ENCODE data around the gene MED27.

MED27 gene

DNA sequence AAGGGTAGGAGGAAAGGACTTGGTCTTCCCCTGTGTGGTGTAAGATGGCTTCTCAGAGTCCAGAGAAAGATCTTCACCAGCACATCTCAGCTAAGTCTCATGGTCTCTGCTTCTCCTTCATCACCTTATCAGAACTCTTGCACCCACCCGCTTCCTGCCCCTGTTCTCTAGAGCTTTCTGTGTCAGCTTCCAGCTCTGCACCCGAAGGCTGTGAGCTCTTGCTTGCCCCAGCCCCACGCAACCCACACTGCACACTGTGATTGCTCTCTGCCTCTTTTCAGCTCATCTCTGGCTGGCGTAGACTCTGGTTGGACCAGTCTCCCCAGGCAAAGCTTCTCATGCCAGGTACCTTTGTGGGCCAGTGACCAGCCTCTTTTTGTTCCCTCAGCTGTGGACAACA is 246.6 kb downstream of the MED27 start:
- no peak for DNase-seq (ENCODE audit: low read depth, low spot score)
- TF ChIP-seq ZNF274 (IDR thresholded peaks at IDR 0.05; ENCODE audit: low read depth, low read length): no peak
- no peak for TF ChIP-seq YY1 (IDR thresholded peaks at IDR 0.05; ENCODE audit: insufficient read depth, insufficient read length)
- no peak for TF ChIP-seq SUZ12 (IDR thresholded peaks at IDR 0.05; ENCODE audit: extremely low read depth, insufficient read depth, insufficient read length)
- H3K36me3 ChIP-seq (ENCODE audit: insufficient read depth, insufficient read length, low read length): no peaks in the 10 kb centered on the region
- no peak overlapping the region for H3K4me3 ChIP-seq (ENCODE audit: insufficient read length, low read depth)
- no peak overlapping the region for H3K9ac ChIP-seq (ENCODE audit: insufficient read length, low read depth)
- peaks cover 4% of the 10 kb centered on the region for H3K27me3 ChIP-seq (ENCODE audit: insufficient read depth, insufficient read length)
- peaks cover 14% of the 10 kb centered on the region for H3K9me3 ChIP-seq (ENCODE audit: insufficient read depth, low read length)
- H3K4me1 ChIP-seq (ENCODE audit: insufficient read depth, insufficient read length): peaks cover 7% of the 10 kb centered on the region

DNA sequence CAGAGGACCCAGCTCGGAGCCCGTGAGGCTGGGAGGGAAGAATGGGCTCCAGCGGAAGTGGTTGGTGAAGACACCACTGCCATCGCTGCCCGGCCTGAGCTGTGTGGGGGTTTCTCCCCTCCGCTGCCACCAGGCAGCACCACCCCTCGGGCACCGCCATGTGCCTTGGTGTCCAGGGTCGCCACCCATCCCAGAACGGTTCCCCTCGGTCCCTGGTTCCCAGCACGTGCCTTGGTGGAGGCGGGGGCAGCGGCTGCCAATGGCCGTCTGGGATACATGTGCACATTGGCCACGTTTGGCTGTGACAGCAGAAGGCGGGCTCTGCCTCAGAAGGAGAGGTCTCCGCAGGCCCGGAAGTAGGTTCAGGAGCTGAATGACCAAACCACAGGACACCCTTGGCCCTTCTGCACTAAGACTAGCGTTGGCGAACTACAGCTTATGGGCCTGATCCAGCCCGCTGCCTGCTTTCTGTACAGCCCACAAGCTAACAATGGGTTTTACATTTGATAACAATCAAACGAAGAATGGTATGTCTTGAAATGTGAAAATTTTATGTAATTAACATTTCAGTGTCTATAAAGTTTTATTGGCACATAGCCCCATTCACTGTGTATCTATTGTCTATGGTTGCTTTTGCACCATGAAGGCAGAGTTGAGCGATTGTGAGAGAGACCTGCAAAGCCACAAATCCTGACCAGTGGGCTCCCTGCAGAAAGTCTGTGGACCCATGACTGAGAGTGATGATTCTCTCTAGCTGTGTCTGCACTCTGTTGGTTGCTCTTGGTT is 248.1 kb downstream of the MED27 start:
- no peak overlapping the region for H3K4me3 ChIP-seq (ENCODE audit: insufficient read length, low read depth)
- H3K36me3 ChIP-seq (ENCODE audit: insufficient read depth, insufficient read length, low read length): no peaks in the 10 kb centered on the region
- H3K4me1 ChIP-seq (ENCODE audit: insufficient read depth, insufficient read length): peaks cover 4% of the 10 kb centered on the region
- no peak for DNase-seq (ENCODE audit: low read depth, low spot score)
- no peak overlapping the region for H3K9ac ChIP-seq (ENCODE audit: insufficient read length, low read depth)
- no peak for TF ChIP-seq SUZ12 (IDR thresholded peaks at IDR 0.05; ENCODE audit: extremely low read depth, insufficient read depth, insufficient read length)
- no peak for TF ChIP-seq YY1 (IDR thresholded peaks at IDR 0.05; ENCODE audit: insufficient read depth, insufficient read length)
- TF ChIP-seq ZNF274 (IDR thresholded peaks at IDR 0.05; ENCODE audit: low read depth, low read length): no peak
- peaks cover 14% of the 10 kb centered on the region for H3K9me3 ChIP-seq (ENCODE audit: insufficient read depth, low read length)
- peaks cover 4% of the 10 kb centered on the region for H3K27me3 ChIP-seq (ENCODE audit: insufficient read depth, insufficient read length)

DNA sequence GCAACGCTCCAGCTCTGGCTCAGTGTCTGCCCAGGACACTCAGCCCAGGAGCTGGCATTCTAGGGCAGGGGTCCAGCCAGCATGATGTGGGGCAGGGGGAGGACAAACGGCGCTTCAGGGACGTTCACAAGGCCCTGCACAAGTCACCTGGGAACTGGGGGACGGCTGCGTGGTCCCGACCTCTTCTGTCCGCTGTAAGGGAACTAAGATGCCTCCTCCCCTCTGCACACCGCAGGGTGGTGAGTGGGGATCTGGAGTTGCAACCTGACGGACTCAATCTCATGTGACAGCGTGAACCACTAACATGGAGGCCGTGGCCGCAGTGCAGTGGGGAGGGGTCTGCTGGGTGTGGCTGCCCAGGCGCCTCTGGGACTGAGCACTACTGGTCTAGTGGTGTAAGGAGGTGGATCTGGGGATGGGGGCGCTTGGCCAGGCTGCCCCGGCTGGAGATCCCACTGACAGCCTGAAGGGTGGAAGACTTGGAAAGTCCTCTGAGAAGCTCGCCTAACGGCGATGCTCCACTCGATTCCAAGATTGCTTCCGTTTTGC is 251.8 kb downstream of the MED27 start:
- no peak for TF ChIP-seq ZNF274 (IDR thresholded peaks at IDR 0.05; ENCODE audit: low read depth, low read length)
- TF ChIP-seq YY1 (IDR thresholded peaks at IDR 0.05; ENCODE audit: insufficient read depth, insufficient read length): no peak
- TF ChIP-seq SUZ12 (IDR thresholded peaks at IDR 0.05; ENCODE audit: extremely low read depth, insufficient read depth, insufficient read length): no peak
- H3K4me3 ChIP-seq (ENCODE audit: insufficient read length, low read depth): no peak overlapping the region

DNA sequence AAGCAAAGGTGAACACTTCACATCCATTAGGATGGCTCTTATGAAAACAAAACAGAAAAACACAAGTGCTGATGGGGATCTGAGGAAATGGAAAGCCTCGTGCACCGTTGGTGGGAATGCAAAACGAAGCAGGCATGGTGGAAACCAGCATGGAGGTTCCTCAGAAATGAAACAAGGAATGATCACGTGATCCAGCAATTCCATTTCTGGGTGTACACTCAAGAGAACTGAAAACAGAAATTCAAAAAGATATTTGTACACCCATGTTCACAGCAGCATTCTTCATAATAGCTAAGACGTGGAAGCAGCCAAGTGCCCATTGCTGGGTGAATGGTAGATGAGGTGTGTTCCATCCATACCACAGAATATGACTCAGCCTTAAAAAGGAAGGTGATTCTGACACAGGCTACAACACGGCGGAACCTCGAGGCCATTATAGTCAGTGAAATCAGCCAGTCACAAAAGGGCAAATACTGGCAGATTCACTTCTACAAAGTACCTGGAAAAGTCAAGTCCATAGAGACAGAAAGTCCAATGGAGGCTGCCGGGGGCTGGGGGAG is 252.6 kb downstream of the MED27 start:
- peaks cover 10% of the 10 kb centered on the region for H3K4me1 ChIP-seq (ENCODE audit: insufficient read depth, insufficient read length)
- no peaks in the 10 kb centered on the region for H3K36me3 ChIP-seq (ENCODE audit: insufficient read depth, insufficient read length, low read length)
- TF ChIP-seq YY1 (IDR thresholded peaks at IDR 0.05; ENCODE audit: insufficient read depth, insufficient read length) (no peak), ZNF274 (IDR thresholded peaks at IDR 0.05; ENCODE audit: low read depth, low read length) (no peak), SUZ12 (IDR thresholded peaks at IDR 0.05; ENCODE audit: extremely low read depth, insufficient read depth, insufficient read length) (no peak)
- H3K9ac ChIP-seq (ENCODE audit: insufficient read length, low read depth): no peak overlapping the region
- H3K9me3 ChIP-seq (ENCODE audit: insufficient read depth, low read length): no peaks in the 10 kb centered on the region
- no peak for DNase-seq (ENCODE audit: low read depth, low spot score)
- H3K4me3 ChIP-seq (ENCODE audit: insufficient read length, low read depth): no peak overlapping the region
- peaks cover 3% of the 10 kb centered on the region for H3K27me3 ChIP-seq (ENCODE audit: insufficient read depth, insufficient read length)

More for the DNA sequence above, 251.8 kb downstream of the MED27 start:
- Histone ChIP-seq H3K9ac (ENCODE audit: insufficient read length, low read depth) (no peak overlapping the region), H3K27me3 (ENCODE audit: insufficient read depth, insufficient read length) (peaks cover 3% of the 10 kb centered on the region), H3K9me3 (ENCODE audit: insufficient read depth, low read length) (no peaks in the 10 kb centered on the region), H3K36me3 (ENCODE audit: insufficient read depth, insufficient read length, low read length) (no peaks in the 10 kb centered on the region), H3K4me1 (ENCODE audit: insufficient read depth, insufficient read length) (peaks cover 10% of the 10 kb centered on the region)
- DNase-seq (ENCODE audit: low read depth, low spot score): no peak

DNA sequence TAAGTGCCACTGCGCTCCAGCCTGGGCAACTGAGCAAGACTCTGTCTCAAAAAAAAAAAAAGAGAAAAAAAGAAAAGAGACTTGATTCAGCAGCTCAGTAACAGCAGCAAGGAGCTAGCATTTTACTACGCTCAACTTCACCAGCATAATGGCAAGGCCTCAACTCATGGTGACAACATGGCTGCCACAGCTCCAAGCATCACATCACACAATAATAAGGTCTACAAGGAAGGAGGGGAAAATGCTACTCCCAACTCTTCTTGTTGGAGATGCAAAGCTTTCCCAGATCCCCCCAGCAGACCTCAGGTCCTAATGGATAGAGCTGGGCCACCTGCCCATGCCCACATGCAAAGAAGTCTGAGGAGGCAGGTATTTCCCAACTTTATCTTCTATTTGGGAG is 253.6 kb downstream of the MED27 start:
- Histone ChIP-seq H3K4me1 (ENCODE audit: insufficient read depth, insufficient read length) (peaks cover 10% of the 10 kb centered on the region), H3K27me3 (ENCODE audit: insufficient read depth, insufficient read length) (peaks cover 3% of the 10 kb centered on the region), H3K36me3 (ENCODE audit: insufficient read depth, insufficient read length, low read length) (no peaks in the 10 kb centered on the region), H3K9me3 (ENCODE audit: insufficient read depth, low read length) (no peaks in the 10 kb centered on the region), H3K9ac (ENCODE audit: insufficient read length, low read depth) (no peak overlapping the region), H3K4me3 (ENCODE audit: insufficient read length, low read depth) (no peak overlapping the region)
- no peak for TF ChIP-seq YY1 (IDR thresholded peaks at IDR 0.05; ENCODE audit: insufficient read depth, insufficient read length)
- no peak for TF ChIP-seq SUZ12 (IDR thresholded peaks at IDR 0.05; ENCODE audit: extremely low read depth, insufficient read depth, insufficient read length)
- TF ChIP-seq ZNF274 (IDR thresholded peaks at IDR 0.05; ENCODE audit: low read depth, low read length): no peak
- no peak for DNase-seq (ENCODE audit: low read depth, low spot score)

DNA sequence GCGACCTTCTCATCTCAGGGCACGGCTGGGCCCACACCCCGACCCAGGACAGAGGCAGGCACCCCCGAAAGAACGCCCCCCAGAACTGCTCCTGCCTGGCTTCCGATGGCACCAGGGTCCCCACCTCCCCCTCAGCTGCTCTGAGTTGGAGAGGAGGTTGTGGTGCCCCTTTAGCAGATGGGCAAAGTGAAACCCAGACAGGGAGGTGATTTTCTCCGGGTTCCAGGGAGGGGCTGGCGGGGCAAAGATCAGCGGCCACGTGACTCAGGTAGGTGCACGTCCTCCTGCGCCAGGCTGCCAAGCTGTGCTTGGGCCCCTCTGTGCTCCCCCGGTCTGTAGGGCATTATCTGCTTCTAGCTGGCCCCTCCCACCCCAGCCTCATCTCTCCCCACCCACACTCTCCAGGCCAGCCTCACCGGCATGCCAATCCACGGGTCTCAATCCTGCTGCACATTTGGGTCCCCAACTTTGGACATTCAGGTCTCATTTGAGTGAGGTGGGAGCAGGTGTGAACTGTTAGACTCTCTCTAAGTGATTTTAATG is 254.6 kb downstream of the MED27 start:
- Histone ChIP-seq H3K4me1 (ENCODE audit: insufficient read depth, insufficient read length) (peaks cover 10% of the 10 kb centered on the region), H3K9me3 (ENCODE audit: insufficient read depth, low read length) (no peaks in the 10 kb centered on the region), H3K36me3 (ENCODE audit: insufficient read depth, insufficient read length, low read length) (no peaks in the 10 kb centered on the region), H3K4me3 (ENCODE audit: insufficient read length, low read depth) (no peak overlapping the region), H3K27me3 (ENCODE audit: insufficient read depth, insufficient read length) (peaks cover 3% of the 10 kb centered on the region), H3K9ac (ENCODE audit: insufficient read length, low read depth) (no peak overlapping the region)
- TF ChIP-seq SUZ12 (IDR thresholded peaks at IDR 0.05; ENCODE audit: extremely low read depth, insufficient read depth, insufficient read length) (no peak), ZNF274 (IDR thresholded peaks at IDR 0.05; ENCODE audit: low read depth, low read length) (no peak), YY1 (IDR thresholded peaks at IDR 0.05; ENCODE audit: insufficient read depth, insufficient read length) (no peak)
- DNase-seq (ENCODE audit: low read depth, low spot score): no peak

DNA sequence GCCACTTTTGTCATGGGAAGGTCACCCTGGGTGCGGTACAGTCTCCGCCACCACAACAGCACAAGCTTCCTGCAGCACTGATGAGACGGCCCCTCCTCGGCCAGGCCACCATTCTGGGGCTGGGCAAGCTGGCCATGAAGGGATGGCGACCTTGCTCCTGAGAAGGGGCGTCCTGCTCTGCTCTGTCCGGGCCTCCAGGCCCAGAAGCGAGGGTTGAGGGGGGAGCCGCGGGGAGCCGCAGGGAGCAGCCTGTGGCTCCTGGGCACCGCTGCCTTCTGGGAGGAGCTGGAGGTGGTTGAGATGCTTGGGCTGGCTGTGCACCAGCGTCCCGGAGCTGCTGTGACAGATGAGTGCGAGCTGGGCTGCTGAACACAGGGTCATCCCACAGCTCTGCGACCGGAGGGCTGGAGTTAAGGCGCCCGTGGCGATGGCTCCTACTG is 255.5 kb downstream of the MED27 start:
- H3K9me3 ChIP-seq (ENCODE audit: insufficient read depth, low read length): no peaks in the 10 kb centered on the region
- peaks cover 3% of the 10 kb centered on the region for H3K27me3 ChIP-seq (ENCODE audit: insufficient read depth, insufficient read length)
- H3K36me3 ChIP-seq (ENCODE audit: insufficient read depth, insufficient read length, low read length): no peaks in the 10 kb centered on the region
- no peak for DNase-seq (ENCODE audit: low read depth, low spot score)
- H3K4me1 ChIP-seq (ENCODE audit: insufficient read depth, insufficient read length): peaks cover 10% of the 10 kb centered on the region
- TF ChIP-seq ZNF274 (IDR thresholded peaks at IDR 0.05; ENCODE audit: low read depth, low read length) (no peak), YY1 (IDR thresholded peaks at IDR 0.05; ENCODE audit: insufficient read depth, insufficient read length) (no peak), SUZ12 (IDR thresholded peaks at IDR 0.05; ENCODE audit: extremely low read depth, insufficient read depth, insufficient read length) (no peak)
- H3K4me3 ChIP-seq (ENCODE audit: insufficient read length, low read depth): no peak overlapping the region
- no peak overlapping the region for H3K9ac ChIP-seq (ENCODE audit: insufficient read length, low read depth)

All from NT2/D1 (cell line).